Measurements from ENCODE around the gene SLC13A1. TPM values are rescaled to one million over a fixed set of nuclear protein-coding genes. Genes with fewer than 3 reads are reported as not detected.

Gene SLC13A1
- total RNA-seq, 6 donors from 2014 or later = not detected

GRCh38 chr7:123211545-123211944, 11.8 kb upstream of the SLC13A1 start:
- ATAC-seq (ENCODE audit: low FRiP score in 2 of 2) = no peak
- no peak overlapping the region for H3K27ac ChIP-seq
- H3K9me3 ChIP-seq = peaks cover 0 to 11% (median 4%) of the 10 kb centered on the region in 4 donors
- TF ChIP-seq CTCF (IDR thresholded peaks at IDR 0.05) = no peak
- no peak for TF ChIP-seq EP300 (IDR thresholded peaks at IDR 0.05)
- no peak for TF ChIP-seq POLR2A (IDR thresholded peaks at IDR 0.05)
- no peak for TF ChIP-seq POLR2AphosphoS5 (IDR thresholded peaks at IDR 0.05)
- H3K36me3 ChIP-seq = no peaks in the 10 kb centered on the region
- H3K27me3 ChIP-seq = no peaks in the 10 kb centered on the region
- no peak for DNase-seq
- peaks cover 0 to 3% (median 0%) of the 10 kb centered on the region in 4 donors for H3K4me1 ChIP-seq
- H3K4me3 ChIP-seq = no peak overlapping the region
- WGBS, 2 donors = 92 to 96% methylated on average over 2 of the region's 2 CpGs

- Histone ChIP-seq H3K36me3 (no peaks in the 10 kb centered on the region), H3K4me1 (peaks cover 0 to 3% (median 0%) of the 10 kb centered on the region in 4 donors), H3K27ac (no peak overlapping the region), H3K4me3 (no peak overlapping the region), H3K27me3 (no peaks in the 10 kb centered on the region), H3K9me3 (peaks cover 0 to 10% (median 4%) of the 10 kb centered on the region in 4 donors)
- WGBS, 2 donors = 74 to 79% methylated on average over 5 of the region's 5 CpGs
- DNase-seq (no peak), ATAC-seq (ENCODE audit: low FRiP score in 2 of 2) (no peak)
- TF ChIP-seq POLR2A (IDR thresholded peaks at IDR 0.05) (no peak), POLR2AphosphoS5 (IDR thresholded peaks at IDR 0.05) (no peak)
Measured at GRCh38 chr7:123210986-123211385, 11.2 kb upstream of the SLC13A1 start.

DNA sequence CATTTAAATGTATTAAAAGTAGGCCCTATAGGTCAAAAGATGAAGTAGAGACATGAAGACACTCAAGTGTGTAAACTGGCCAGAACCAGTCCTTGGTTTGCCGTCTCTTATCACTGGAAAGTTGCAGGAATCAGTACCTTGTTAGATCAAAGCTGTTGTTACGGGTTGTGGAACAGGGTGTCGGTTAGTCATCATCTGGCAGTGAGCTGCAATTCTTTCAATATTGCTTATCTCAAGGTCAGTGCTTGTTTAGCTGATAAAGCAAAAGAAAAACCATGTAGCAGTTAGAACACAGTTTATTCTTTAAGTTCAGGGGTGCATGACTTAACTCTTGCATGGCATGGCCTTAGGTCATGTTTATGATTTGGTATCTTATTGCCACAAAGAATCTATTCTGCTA, 10.0 kb upstream of the SLC13A1 start:
- Histone ChIP-seq H3K4me3 (no peak overlapping the region), H3K27ac (no peak overlapping the region), H3K9me3 (no peaks in the 10 kb centered on the region), H3K27me3 (no peaks in the 10 kb centered on the region), H3K36me3 (no peaks in the 10 kb centered on the region), H3K4me1 (peaks cover 0 to 3% (median 0%) of the 10 kb centered on the region in 4 donors)
- peak in 1 of 2 donors; percentile 45 for ATAC-seq (ENCODE audit: low FRiP score in 2 of 2)
- DNase-seq = no peak
- TF ChIP-seq CTCF (IDR thresholded peaks at IDR 0.05) = no peak
- TF ChIP-seq POLR2AphosphoS5 (IDR thresholded peaks at IDR 0.05) = no peak
- TF ChIP-seq EP300 (IDR thresholded peaks at IDR 0.05) = no peak
- TF ChIP-seq POLR2A (IDR thresholded peaks at IDR 0.05) = no peak
- WGBS, 2 donors = 37 to 43% methylated on average over 3 of the region's 3 CpGs

- TF ChIP-seq CTCF (IDR thresholded peaks at IDR 0.05) (no peak), EP300 (IDR thresholded peaks at IDR 0.05) (no peak), POLR2A (IDR thresholded peaks at IDR 0.05) (no peak), POLR2AphosphoS5 (IDR thresholded peaks at IDR 0.05) (no peak)
- ATAC-seq (ENCODE audit: low FRiP score in 2 of 2) (peak in 1 of 2 donors; percentile 15), DNase-seq (no peak)
- WGBS, 2 donors = 35 to 48% methylated on average over 3 of the region's 3 CpGs
- Histone ChIP-seq H3K4me1 (peaks cover 0 to 3% (median 0%) of the 10 kb centered on the region in 4 donors), H3K4me3 (no peak overlapping the region), H3K9me3 (no peaks in the 10 kb centered on the region), H3K27ac (no peak overlapping the region), H3K27me3 (no peaks in the 10 kb centered on the region), H3K36me3 (no peaks in the 10 kb centered on the region)
Measured at GRCh38 chr7:123208793-123209192, 9.0 kb upstream of the SLC13A1 start.

DNA sequence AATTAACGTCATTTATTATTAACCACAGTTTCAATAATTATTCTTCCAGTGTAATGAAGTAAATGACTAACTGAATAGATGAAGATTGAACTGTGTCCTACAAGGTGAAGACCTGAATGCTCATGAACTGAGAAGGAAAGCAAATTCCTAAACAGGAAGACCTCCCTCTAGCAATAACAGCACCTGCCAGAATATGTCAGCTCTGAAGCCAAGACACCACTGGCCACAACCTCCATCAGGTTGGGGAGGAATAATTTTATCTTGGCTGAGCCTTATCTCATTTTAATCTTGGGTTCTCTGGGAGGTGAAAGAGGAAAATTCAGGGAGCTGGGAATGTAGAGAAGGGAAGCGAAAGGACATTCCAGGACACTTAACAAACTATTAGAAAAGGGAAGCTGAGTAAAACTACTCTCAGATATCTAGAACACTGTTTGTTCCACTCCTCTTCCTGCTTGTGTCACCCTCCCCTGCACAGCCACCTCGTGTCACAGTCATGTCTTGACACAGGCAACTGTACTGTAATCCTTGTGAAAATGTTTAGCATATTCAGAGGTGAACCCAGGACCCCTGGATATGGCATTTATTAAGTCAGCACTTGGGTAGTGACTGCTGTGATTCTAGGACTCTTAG, 4.6 kb upstream of the SLC13A1 start:
- Histone ChIP-seq H3K27ac (no peak overlapping the region), H3K9me3 (no peaks in the 10 kb centered on the region), H3K4me3 (no peak overlapping the region), H3K4me1 (no peaks in the 10 kb centered on the region), H3K27me3 (no peaks in the 10 kb centered on the region), H3K36me3 (no peaks in the 10 kb centered on the region)
- WGBS, 2 donors = 53 to 57% methylated on average over 3 of the region's 3 CpGs
- ATAC-seq (ENCODE audit: low FRiP score in 2 of 2) = no peak
- TF ChIP-seq POLR2A (IDR thresholded peaks at IDR 0.05) = no peak
- TF ChIP-seq POLR2AphosphoS5 (IDR thresholded peaks at IDR 0.05) = no peak
- no peak for TF ChIP-seq CTCF (IDR thresholded peaks at IDR 0.05)
- TF ChIP-seq EP300 (IDR thresholded peaks at IDR 0.05) = no peak
- DNase-seq = no peak
